Measurements from ENCODE around the gene TYW1.
"Not testable (repeated sequence)": the region's sequence is repeated elsewhere in the genome, so short reads cannot be mapped to it uniquely, and the experiment has no call there.

TYW1 gene

DNA sequence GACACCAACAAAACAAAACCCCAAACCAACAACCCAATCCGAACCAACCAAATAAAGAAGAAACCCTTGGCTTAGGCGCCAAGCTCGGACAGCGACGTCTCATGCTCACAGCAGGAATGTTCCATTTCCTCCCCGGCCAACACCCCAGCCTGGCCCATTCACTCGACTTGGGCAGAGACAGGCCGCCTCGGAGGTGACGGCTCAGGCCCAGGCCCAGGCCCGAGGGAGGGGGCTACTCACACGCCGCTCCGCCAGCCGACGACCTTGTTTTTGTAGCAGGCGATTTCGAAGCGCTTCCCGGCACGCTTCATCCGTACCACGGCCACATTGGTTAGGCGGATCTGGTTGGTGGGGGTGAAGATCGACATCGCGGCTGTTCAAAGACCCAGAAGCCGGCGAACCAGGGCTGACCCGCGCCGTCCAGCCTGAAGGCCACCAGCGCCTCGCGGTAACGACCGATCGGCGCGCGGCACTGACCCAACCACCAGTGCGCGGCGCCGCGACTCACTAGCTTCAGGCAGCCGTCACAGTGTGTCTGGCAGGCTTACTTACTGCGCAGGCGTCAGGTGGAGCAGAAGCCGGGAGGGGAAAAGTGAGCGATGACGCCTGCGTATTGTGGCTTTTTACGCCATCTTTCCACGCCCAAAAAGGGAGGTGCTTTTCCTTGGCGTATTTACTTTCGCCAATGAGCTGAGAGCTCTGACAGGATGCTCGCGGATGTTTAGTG lies 1.4 kb upstream of the TYW1 start, which contains the start of gene SBDS:
Gene SBDS, minus strand, starts transcription at position 537 of the 727 bp plus-strand sequence. Its CDS starts 169 bp downstream, at position 368.
- DNase-seq, result peak; percentile 89

DNA sequence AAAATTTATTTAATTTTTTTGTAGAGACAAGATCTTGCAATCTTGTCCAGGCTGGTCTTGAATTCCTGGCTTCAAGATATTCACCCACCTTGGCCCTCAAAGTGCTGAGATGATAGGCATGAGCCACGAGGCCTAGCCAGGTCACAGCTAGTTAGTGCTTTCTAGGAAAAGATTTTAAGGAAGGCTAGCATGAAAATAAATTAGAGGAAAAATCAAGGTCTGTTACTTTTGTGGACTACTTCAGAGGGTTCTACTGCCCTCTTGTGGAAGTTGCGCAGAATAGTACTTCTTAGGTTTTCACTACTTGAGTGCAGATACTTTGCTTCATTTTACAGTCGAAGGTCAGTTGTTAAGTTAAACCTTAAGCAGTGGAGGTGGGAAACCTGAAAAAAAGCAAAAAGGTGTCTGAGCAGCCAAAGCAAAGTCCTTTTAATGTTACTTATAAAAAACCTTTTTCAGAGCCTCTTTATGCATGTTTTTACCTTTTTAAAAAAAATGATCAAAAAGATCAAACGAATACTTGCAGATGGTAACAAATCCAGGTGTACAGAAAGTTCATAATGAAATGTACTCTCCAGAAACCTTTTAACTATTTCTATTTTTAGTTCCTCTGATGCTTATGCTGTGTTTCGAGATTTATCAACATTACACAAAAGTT lies 4.1 kb downstream of the TYW1 start:
- DNase-seq, result not testable (repeated sequence)

DNA sequence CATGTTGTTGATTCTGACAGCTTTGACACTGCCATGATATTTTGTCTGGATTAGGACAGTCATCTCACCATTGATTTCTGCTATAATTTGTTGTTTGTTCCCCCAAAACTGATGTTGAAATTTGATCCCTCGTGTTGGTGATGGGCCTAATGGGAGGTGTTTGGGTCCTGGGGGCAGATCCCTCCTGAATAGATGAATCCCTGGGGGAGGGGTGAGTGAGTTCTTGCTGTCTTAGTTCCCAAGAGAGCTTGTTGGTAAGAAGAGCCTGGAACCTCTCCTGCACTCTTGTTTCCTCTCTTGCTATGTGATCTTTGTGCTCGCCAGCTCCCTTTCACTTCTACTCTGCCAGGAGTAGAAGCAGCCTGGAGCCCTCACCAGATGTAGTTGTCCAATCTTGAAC lies 7.5 kb downstream of the TYW1 start:
- not testable (repeated sequence) for DNase-seq

DNA sequence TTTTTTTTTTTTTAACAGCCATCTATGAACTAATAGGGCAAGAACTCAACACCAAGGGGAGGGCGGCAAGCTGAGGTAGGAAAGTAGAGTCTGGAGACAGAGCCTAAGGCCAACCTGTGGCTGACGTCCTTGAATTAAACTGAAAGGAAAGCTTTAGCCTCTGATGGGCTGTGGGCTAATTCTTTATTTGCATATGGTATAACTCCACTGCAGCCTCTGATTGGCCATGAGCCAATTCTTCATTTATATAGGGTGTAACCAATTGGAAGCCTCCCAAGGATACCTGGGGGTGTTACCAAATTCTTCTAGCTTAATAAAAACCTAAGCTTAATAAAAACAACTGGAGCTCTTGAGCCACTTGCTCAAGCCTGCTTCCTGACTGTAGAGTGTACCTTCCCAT lies 10.3 kb downstream of the TYW1 start:
- no peak for DNase-seq

DNA sequence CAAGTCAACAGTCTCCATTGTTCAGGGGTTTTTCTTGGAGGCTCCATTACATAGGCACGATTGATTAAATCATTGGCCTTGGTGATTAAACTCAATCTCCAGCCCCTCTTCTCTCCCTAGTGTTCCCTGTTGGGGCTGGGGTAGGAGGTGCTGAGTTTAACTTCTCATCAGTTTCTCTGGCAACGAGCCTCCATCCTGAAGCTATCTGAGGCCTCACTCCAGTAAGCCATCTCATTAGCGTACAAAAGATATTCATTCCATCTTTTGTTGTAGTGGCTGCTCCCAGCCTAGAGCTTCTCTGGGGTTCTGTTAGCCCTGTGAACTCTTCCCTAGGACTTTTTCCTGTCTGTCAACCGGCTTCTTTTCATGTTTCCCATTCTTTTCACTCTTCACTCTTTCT lies 11.6 kb downstream of the TYW1 start:
- no peak for DNase-seq

DNA sequence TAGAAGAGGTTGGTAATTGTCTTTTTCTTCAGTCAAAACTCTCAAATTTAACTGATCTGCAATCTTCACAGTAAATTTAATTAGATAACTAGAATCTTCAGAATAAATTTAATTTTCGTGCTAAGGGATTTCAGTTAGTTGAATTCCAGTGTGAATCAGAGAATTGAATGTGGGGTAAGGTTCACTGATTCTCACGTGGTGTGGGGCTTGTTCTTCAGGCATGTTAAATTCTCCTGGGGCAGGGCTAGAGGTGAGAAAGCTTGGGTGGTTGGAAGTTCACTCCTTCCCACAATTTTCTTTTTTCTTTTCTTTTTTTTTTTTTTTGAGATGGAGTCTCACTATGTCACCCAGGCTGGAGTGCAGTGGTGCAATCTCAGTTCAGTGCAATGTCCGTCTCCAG lies 13.0 kb downstream of the TYW1 start:
- not testable (repeated sequence) for DNase-seq

DNA sequence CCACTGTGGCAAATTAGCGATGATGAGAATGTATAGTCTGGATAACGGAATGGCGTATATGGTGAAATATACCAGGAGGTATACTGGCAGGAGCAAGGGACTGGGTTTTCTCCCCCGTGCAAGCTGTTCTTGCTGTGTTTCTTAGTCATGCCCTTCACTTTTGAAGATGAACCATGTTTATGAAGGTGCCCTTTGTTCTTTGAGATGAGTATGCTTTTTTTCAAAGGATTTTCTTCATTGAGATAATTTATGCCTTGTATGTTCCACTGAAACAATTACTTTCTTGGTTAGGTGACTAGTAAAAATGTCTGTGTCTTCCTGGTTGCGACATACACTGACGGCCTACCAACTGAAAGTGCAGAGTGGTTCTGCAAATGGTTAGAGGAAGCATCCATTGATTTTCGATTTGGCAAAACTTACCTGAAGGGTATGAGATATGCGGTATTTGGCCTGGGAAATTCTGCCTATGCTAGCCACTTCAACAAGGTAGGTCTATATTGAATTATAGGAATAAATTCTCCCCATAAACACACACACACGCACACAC lies 17.5 kb downstream of the TYW1 start:
- not testable (repeated sequence) for DNase-seq

DNA sequence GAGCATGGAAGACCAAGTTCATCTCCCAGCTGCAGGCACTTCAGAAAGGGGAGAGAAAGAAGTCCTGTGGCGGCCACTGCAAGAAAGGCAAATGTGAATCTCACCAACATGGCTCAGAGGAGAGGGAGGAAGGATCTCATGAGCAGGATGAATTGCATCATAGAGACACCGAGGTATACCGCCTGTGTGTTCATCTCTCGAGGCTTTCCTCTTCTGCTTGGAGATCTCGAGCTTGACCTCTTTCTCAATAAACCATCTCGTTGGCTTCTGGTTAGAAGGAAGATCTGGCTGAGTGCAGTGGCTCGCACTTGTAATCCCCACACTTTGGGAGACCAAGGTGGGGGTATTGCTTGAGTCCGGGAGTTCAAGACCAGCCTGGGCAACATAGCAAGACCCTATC lies 21.3 kb downstream of the TYW1 start:
- not testable (repeated sequence) for DNase-seq

DNA sequence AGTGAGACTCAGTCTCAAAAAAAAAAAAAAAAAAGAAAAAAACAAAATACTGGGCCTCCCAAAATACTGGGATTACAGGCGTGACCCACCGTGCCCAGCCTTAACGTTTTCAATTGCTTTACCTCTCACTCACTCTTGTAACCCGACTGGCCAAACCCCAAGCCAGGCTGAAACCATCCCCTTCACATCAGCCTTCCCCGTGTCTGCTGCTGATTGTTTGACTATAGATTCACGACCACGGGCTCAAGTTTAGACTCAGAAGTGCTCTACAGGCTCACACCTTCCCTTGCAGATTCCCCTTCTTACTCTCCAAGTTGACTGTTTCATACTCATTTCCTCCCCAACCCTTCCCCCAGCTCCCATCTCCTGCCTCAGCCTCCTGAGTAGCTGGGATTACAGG lies 22.3 kb downstream of the TYW1 start:
- no peak for DNase-seq

DNA sequence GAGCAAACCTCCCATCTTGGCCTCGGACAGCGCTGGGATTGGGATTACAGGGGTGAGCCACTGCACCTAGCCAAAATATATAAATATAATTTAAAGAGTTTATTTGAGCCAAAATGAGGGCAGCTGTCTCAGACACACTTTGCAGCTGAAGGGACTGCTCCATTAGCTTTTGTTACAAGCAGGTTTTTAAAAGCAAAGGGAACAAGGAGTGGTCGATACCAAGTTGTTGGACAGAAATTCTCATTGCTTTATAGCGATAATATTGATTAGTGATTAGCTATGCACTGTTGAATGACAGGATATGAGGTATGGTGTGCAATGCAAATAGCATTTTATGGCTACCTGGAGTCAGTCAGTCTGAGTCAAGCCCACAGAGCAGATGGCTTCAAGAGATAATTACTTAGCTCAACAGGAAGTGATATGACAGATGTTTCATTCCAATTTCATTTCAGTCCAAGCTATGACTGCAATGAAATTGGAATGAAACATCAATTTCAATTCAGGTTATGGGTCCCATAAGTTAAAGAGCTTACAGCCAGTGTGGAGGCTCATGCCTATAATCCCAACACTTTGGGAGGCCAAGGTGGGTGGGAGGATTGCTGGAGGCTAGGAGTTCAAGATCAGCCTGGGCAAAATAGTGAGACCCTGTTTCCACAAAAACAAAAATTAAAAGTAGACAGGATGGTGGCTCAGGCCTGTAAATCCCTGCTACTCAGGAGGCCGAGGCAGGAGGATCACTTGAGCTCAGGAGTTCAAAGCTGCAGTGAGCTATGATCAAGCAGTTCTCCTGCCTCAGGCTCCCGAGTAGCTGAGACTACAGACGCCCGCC lies 23.1 kb downstream of the TYW1 start:
- no peak for DNase-seq

DNA sequence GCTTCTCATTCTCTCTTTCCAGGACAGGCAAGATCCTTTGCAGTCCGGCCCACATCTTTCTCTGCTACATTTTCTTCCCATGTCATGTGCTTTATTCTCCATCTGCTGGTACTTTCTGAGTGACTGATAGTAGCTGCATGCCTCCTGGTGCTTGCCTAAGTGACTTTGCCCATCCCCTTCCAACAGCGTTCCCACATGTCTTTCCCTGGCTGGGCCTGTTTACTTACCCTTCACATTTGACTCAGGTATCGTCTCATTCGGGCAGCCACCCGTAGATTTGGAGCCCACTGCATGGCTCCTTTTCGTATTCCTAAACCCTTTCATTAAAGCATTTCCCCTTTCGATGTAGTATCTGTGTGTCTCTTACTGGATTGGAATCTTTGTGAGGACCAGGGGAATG lies 24.6 kb downstream of the TYW1 start:
- no peak for DNase-seq

DNA sequence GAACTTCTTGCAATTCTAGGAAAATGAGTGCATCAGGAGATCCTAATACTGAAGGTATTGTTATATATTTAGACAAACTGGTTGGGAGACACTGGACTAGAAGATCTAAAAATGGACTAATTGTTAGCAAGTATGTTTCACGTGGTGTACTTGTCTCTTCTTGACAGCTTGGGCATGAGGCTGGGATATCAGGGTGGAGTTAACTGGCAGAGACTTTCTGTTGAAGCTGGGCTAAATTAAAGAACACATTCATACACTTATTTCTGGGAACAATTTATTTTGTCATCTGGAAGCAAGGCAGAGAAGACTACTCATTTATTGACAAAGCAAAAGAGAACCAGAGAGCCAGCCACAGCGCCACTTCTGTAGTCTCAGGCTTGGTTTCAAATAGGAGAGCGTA lies 25.9 kb downstream of the TYW1 start:
- no peak for DNase-seq

DNA sequence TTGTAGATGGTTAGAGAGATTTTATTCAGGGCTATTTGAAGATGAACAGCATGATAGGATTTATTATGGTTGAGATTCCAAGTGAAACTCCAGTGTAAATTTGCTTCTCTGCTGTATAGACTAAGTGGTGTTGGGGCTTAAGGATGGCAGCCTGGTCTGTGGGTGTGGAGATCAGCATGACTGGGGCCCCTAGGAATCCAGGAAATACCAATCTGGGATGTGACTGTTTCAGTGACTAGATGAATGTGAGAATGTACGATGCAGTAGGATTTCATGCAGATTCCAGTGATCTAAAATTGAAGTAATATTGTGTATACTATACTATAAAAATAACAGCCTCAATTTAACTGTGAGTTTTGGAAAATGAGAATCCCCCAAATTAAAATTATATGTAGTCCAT lies 28.8 kb downstream of the TYW1 start:
- DNase-seq, result not testable (repeated sequence)

DNA sequence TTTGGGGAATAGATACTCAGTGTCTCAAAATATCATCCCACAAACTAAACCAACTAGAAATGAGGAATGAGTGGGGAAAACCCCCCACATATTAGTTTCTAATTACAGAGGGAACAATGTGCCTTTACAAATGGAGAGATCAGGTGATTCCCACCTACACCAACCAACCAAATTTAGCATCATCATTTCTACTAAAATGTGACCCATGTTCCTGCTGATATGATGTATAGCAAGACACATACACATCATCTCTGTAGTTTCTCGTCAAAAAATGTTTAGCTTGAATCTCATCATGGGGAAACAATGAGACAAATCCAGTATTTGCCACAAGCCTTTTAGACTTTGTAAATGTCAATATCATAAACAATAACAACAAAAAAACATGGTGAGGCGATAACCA lies 35.1 kb downstream of the TYW1 start:
- not testable (repeated sequence) for DNase-seq

DNA sequence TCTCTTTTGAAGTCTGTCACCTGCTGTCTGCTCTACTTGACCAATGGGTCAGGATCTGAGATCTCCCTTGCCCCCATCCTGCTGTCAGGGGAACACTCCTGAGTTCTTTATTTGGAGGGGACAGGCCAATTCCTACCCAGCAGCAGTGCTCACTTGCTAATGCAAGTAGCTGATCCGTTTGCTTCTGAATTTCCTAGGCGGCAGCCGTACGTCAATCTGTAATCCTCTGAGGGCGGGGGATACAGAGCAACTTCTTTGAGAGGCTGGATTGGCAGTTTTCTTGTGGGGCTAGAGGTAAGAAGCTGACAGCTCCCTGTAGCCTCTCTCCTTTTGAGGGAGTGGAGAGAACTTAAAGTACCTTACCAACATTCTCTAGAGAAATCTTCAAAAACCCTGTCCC lies 36.6 kb downstream of the TYW1 start:
- no peak for DNase-seq

DNA sequence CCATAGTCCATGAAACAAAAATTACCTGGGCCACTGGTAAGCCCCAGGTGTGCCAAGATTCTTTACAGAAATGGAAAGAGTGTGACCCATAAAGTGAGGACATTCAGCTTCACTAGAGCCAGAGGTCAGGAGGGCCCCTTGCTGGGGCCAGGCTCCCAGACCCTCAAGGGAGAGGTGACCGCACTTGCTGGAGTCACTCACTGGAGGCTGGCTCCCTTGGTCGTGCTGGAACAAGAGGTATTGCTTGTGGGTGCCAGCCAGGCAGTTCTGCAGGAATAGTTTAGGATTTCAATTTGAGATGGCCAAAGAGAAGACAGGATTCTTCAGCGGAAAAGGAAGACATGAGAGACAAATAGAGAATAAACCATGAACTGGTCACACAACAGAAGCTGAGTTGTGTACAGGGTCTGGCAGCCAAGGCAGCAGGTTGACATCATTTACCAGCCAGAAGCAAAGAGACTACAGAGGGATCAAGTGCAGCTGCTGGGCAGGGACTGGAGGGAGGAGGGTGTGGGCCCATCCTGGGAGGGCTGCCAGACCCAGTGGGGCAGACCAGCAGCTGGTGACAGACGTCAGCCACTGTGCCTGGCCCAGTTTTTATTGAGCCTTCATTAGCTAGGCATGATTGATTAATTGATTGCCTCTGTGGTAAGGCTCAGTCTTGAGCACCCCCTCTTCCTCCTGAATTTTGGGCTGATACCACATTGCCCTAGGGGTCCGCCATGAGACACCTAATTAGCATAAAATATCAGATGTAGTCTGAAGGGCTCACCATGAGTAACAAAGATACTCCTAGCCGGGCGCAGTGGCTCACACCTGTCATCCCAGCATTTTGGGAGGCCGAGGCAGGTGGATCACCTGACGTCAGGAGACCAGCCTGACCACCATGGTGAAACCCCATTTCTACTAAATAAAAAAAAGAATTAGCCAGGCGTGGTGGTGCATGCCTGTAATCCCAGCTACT lies 40.1 kb downstream of the TYW1 start:
- not testable (repeated sequence) for DNase-seq

DNA sequence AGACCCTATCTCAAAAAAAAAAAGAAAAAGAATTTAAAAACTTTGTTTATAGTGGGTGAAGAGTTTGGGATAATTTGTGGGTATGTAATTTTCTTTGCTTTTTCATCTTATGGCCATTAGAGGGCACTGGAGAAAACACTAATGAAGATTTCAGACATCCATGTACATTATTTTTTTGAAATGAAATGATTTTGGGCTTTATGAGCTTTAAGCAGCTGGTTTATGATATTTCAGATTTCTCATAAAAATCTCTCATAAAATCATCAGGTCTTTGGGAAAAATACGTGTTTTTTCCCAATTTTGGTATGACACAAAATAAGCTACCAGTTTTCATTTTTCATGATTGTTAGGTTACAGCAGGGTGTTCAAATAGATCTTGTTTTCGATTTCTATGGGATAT lies 44.2 kb downstream of the TYW1 start:
- DNase-seq, result not testable (repeated sequence)

DNA sequence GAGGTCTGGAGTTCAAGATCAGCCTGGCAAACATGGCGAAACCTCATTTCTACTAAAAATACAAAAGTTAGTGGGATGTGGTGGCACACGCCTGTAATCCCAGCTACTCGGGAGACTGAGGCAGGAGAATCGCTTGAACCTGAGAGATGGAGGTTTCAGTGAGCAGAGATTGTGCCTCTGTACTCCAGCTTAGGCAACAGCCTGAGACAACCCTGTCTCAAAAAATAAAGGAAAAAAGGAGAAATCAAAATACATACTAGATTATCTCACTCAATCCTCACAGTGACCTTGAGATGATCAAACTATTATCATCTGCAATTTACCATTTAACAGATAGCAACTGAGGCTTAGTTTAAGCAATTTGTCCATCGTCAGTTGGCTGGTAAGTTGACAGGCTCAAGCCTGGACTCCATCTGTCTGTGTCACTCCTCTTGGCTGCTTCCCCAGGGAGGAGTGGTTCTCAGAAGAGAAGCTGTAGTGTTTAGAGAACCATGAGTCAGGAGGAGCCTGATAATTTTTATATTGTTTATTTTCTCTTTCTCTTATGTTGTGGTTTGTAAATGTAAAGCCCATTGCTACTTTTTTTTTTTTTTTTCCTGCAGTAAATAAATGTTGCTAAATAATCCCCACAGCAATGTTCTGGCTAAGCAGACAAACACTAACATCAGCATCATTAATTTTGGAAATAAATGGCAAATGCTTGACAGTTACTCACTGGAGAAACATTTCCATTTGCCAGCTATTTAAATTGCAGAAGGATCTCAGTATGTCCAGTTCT lies 46.3 kb downstream of the TYW1 start:
- not testable (repeated sequence) for DNase-seq

DNA sequence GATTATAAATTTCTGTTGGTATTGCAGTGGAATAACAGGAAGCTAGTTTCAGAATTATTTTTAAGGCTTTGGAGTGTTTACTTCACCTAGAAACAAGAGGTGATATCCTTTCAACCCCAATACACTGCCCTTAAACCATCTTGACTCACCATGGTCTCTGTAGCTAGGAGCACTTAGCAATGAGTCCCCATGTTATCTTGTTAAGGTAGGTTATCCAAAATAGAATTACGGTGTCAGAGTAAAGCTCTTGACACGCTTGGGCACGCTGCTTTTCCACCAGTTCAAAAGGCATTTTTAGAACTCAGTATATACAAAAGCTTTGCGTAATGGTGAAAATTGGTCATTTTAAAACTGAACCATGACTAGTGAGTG lies 46.9 kb downstream of the TYW1 start:
- DNase-seq, result not testable (repeated sequence)

DNA sequence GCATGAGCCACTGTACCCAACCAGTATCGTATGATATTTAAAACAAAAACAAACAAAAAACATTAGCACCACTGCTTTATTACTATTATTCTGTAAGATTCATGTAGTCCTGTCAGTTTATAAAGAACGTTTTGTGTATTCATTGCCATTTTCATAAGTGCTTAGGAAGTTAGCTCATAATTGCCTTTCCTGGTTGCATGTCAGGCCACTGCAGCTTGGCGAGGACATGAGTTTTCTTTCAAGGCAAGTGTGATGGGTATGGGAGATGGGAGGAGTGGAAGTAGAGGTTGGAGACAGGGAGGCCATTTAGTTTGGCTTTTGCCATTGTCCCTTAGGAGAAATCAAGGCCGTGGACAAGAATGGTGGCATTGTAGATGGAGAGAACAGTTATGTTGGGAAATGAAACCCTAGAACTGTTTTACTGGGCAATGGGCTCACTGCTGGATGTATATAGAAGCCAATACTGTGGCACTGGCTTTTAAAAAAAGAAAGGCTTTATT lies 48.9 kb downstream of the TYW1 start:
- DNase-seq, result no peak

DNA sequence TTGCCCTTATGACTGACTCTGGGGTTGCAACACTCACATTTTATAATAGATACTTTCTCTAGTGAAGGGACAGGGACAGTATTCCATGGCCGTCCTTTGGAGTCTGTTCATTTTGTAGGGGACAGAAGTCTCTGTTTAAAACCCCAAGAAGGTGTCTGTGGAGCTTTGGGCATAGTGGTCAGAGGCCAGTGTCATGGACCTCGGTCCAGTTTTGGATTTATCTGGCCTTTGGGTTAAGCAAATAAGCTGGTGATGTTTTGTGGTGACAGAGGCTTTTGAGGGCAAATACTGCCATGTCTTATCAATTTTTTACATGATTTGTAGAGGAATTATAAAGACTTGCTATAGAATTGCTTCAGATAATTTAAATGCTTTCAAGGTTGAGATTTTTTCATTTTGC lies 50.2 kb downstream of the TYW1 start:
- DNase-seq, result not testable (repeated sequence)

All from activated CD8-positive, alpha-beta memory T cell treated with anti-CD3 and anti-CD28 coated beads, Interleukin-2, amount 50 U/mL, for 4 hours (primary cell).